OCI-LY7 (cell line): ENCODE measurements around the gene GRB10. TPM values are rescaled to one million over a fixed set of nuclear protein-coding genes. Genes with fewer than 3 reads are reported as not detected.

Experiments used
- BruUV-seq: library from RNA; stranded (reverse); fragments of 400-500 nt; replicated peaks from 2 replicates; lab custom pipeline; 2021; lab: Mats Ljungman, UMichigan
- CTCF ChIA-PET: fragments of 300-600 bp; sonication (Branson Sonifier 250); formaldehyde crosslinking; loops from one replicate; lab custom pipeline; 2022; ENCODE audit warnings: antibody characterized with exemption; ENCODE audit not compliant: unreplicated experiment; lab: Charles Lee
- POLR2A ChIA-PET: fragments of 300-600 bp; sonication (Branson Sonifier 250); formaldehyde crosslinking; loops from one replicate; lab custom pipeline; 2022; ENCODE audit warnings: antibody characterized with exemption; lab: Charles Lee
- DNase-seq: peaks from one replicate; pipeline ENCODE4 v3.0.0-alpha.2; 2015; ENCODE audit warnings: low spot score
- H2AFZ ChIP-seq: fragments of 200-600 bp; sonication (generic), shearing (Covaris generic); 2 replicates; pipeline ENCODE4 v1.6.1; 2014; ENCODE audit warnings: mild to moderate bottlenecking, antibody characterized with exemption, low read length, moderate library complexity
- H3K27ac ChIP-seq: fragments of 200-600 bp; sonication (generic); 2 replicates; pipeline ENCODE4 v1.5.1; 2014; ENCODE audit warnings: mixed run types, low read depth, mild to moderate bottlenecking, moderate library complexity, low read length, inconsistent platforms; ENCODE audit not compliant: poor library complexity, severe bottlenecking
- H3K36me3 ChIP-seq: fragments of 200-600 bp; sonication (generic); 2 replicates; pipeline ENCODE4 v1.6.1; 2014; ENCODE audit warnings: mild to moderate bottlenecking, antibody characterized with exemption, low read length, moderate library complexity, mixed read lengths; ENCODE audit not compliant: insufficient read depth
- H3K4me1 ChIP-seq: fragments of 200-600 bp; sonication (generic); 2 replicates; pipeline ENCODE4 v1.5.1; 2014; ENCODE audit warnings: mild to moderate bottlenecking, low read length; ENCODE audit not compliant: insufficient read depth, poor library complexity, severe bottlenecking
- H3K4me2 ChIP-seq: fragments of 200-600 bp; sonication (generic); 2 replicates; pipeline ENCODE4 v1.6.1; 2014; ENCODE audit warnings: mild to moderate bottlenecking, low read length
- H3K4me3 ChIP-seq: fragments of 200-600 bp; sonication (generic); 2 replicates; pipeline ENCODE4 v1.5.1; 2014; ENCODE audit warnings: mild to moderate bottlenecking, low read depth, low read length; ENCODE audit not compliant: poor library complexity, severe bottlenecking
- H3K79me2 ChIP-seq: fragments of 200-600 bp; sonication (generic); 2 replicates; pipeline ENCODE4 v1.6.1; 2016; ENCODE audit warnings: low read depth, mild to moderate bottlenecking, low read length, moderate library complexity, mixed read lengths; ENCODE audit not compliant: insufficient read depth
- H3K9me2 ChIP-seq: fragments of 200-600 bp; sonication (generic); 2 replicates; pipeline ENCODE4 v1.6.1; 2016; ENCODE audit warnings: mild to moderate bottlenecking, low read length, mixed read lengths; ENCODE audit not compliant: insufficient read depth
- H3K9me3 ChIP-seq: fragments of 200-600 bp; sonication (generic); 2 replicates; pipeline ENCODE4 v1.6.1; 2014; ENCODE audit warnings: mild to moderate bottlenecking, mixed run types, low read length, mixed read lengths
- H4K20me1 ChIP-seq: fragments of 200-600 bp; sonication (generic); 2 replicates; pipeline ENCODE4 v1.6.1; 2014; ENCODE audit warnings: mild to moderate bottlenecking, antibody characterized with exemption, low read length, moderate library complexity, mixed read lengths; ENCODE audit not compliant: insufficient read depth
- CTCF ChIP-seq: fragments of 200-600 bp; sonication (generic); conservative IDR thresholded peaks from 2 replicates; pipeline ENCODE4 v1.5.1; 2014; ENCODE audit warnings: mild to moderate bottlenecking, antibody characterized with exemption, low read length, moderate library complexity, mixed read lengths
- EZH2phosphoT487 ChIP-seq: fragments of 200-600 bp; sonication (generic); IDR thresholded peaks from 2 replicates; pipeline ENCODE4 v1.6.1; 2018; ENCODE audit warnings: low read depth, borderline replicate concordance, mild to moderate bottlenecking, mixed run types, antibody characterized with exemption, low read length, moderate library complexity, mixed read lengths
- intact Hi-C: fragments of 100-400 bp; cut with micrococcal nuclease; formaldehyde crosslinking; loops from one replicate; pipeline ENCODE4 v1.10.0; 2022; ENCODE audit not compliant: unreplicated experiment
- total RNA-seq, 2 experiments: library from RNA; depleted of rRNA in 1 of 2; stranded (reverse); fragments of >200 nt in 1 of 2; shearing (Covaris generic) in 1 of 2; gene quantifications; 2 replicates each; pipeline ENCODE4 v1.2.3, GENCODE V29; 2014 to 2022

The GRB10 gene
- total RNA-seq, 2 experiments from 2014 or later: not detected

- no TSS peak for BruUV-seq
- TF ChIP-seq CTCF: no peak
These were observed 151.6 kb downstream of the GRB10 start for GRCh38 chr7:50631100-50631499.

GRCh38 chr7:50629238-50629901, 153.3 kb downstream of the GRB10 start:
- POLR2A ChIA-PET: interaction anchor here (0.6 to 0.8 kb wide), 2 partner anchors 16 to 263 kb away, joined by 3 read pairs; no protein-coding TSS in a partner anchor
- Histone ChIP-seq H3K4me1 (no peaks in the 10 kb centered on the region), H2AFZ (no peak overlapping the region), H3K4me3 (no peak overlapping the region), H3K9me3 (no peaks in the 10 kb centered on the region), H3K4me2 (no peak overlapping the region), H4K20me1 (no peaks in the 10 kb centered on the region), H3K9me2 (no peaks in the 10 kb centered on the region), H3K27ac (no peak overlapping the region), H3K79me2 (no peaks in the 10 kb centered on the region), H3K36me3 (no peaks in the 10 kb centered on the region)
- CTCF ChIA-PET: no interaction called here
- DNase-seq: no peak
- no TSS peak for BruUV-seq
- TF ChIP-seq CTCF: no peak
- no peak for TF ChIP-seq EZH2phosphoT487
- intact Hi-C loops: no loop called here

More at GRCh38 chr7:50631100-50631499, 151.6 kb downstream of the GRB10 start:
- no peak for DNase-seq
- no peaks in the 10 kb centered on the region for H4K20me1 ChIP-seq
- no peak overlapping the region for H3K4me2 ChIP-seq
- intact Hi-C loops: loop anchor here (5.0 kb wide), 1 partner anchor 514 kb away; no protein-coding TSS in a partner anchor
- CTCF ChIA-PET: no interaction called here
- no peak overlapping the region for H3K4me3 ChIP-seq
- no peaks in the 10 kb centered on the region for H3K36me3 ChIP-seq
- no peaks in the 10 kb centered on the region for H3K4me1 ChIP-seq
- H3K9me2 ChIP-seq: no peaks in the 10 kb centered on the region
- no peaks in the 10 kb centered on the region for H3K79me2 ChIP-seq
- POLR2A ChIA-PET: interaction anchor here (0.6 to 1.1 kb wide), 3 partner anchors 23 to 513 kb away, joined by 3 read pairs; no protein-coding TSS in a partner anchor
- H3K9me3 ChIP-seq: no peaks in the 10 kb centered on the region
- H2AFZ ChIP-seq: no peak overlapping the region
- no peak overlapping the region for H3K27ac ChIP-seq
